Loucy (cell line): ENCODE data around the gene VWA8.

Source experiments
- H2AFZ ChIP-seq: fragments of 200-600 bp; sonication (generic); 2 replicates; pipeline ENCODE4 v1.6.0; 2016; ENCODE audit warnings: antibody characterized with exemption, mild to moderate bottlenecking, low read length, moderate library complexity
- H3F3A ChIP-seq: fragments of 200-600 bp; 2 replicates; pipeline ENCODE4 v1.6.0; 2016; ENCODE audit warnings: antibody characterized with exemption, low read depth, mild to moderate bottlenecking
- H3K27me3 ChIP-seq: fragments of 200-600 bp; sonication (generic); 2 replicates; pipeline ENCODE4 v1.6.1; 2014; ENCODE audit warnings: low read length, mild to moderate bottlenecking; ENCODE audit not compliant: insufficient read depth, poor library complexity, severe bottlenecking
- H3K36me3 ChIP-seq: fragments of 200-600 bp; sonication (generic); 2 replicates; pipeline ENCODE4 v1.6.1; 2016; ENCODE audit warnings: low read length; ENCODE audit not compliant: insufficient read depth
- H3K4me1 ChIP-seq: fragments of 200-600 bp; sonication (generic); 2 replicates; pipeline ENCODE4 v1.5.1; 2014; ENCODE audit warnings: low read length, mild to moderate bottlenecking; ENCODE audit not compliant: insufficient read depth, poor library complexity, severe bottlenecking
- H3K4me2 ChIP-seq: fragments of 200-600 bp; sonication (generic); 2 replicates; pipeline ENCODE4 v1.6.0; 2014; ENCODE audit warnings: antibody characterized with exemption, low read length, low read depth, mild to moderate bottlenecking; ENCODE audit not compliant: poor library complexity, severe bottlenecking
- H3K4me3 ChIP-seq: fragments of 200-600 bp; sonication (generic); 2 replicates; pipeline ENCODE4 v1.5.1; 2014; ENCODE audit warnings: low read length, mild to moderate bottlenecking, mixed read lengths; ENCODE audit not compliant: poor library complexity, severe bottlenecking
- H3K79me2 ChIP-seq: fragments of 200-600 bp; sonication (generic); 2 replicates; pipeline ENCODE4 v1.6.1; 2014; ENCODE audit warnings: low read length; ENCODE audit not compliant: insufficient read depth
- H3K9ac ChIP-seq: fragments of 200-600 bp; sonication (generic); 2 replicates; pipeline ENCODE4 v1.6.0; 2014; ENCODE audit warnings: mild to moderate bottlenecking, low read depth, low read length, moderate library complexity; ENCODE audit not compliant: poor library complexity, severe bottlenecking
- H3K9me2 ChIP-seq: fragments of 200-600 bp; sonication (generic); replicated peaks from 2 replicates; pipeline ENCODE4 v1.6.1; 2016; ENCODE audit warnings: low read depth, low read length, mixed read lengths
- H3K9me3 ChIP-seq: fragments of 200-600 bp; sonication (generic); 2 replicates; pipeline ENCODE4 v1.6.1; 2014; ENCODE audit warnings: mild to moderate bottlenecking, antibody characterized with exemption, low read length, low read depth; ENCODE audit not compliant: insufficient read depth
- H4K20me1 ChIP-seq: fragments of 200-600 bp; sonication (generic); 2 replicates; pipeline ENCODE4 v1.6.0; 2014; ENCODE audit warnings: antibody characterized with exemption, low read length, mild to moderate bottlenecking; ENCODE audit not compliant: insufficient read depth, poor library complexity, severe bottlenecking
- CTCF ChIP-seq: fragments of 200-600 bp; sonication (generic); conservative IDR thresholded peaks from 2 replicates; pipeline ENCODE4 v1.5.1; 2014; ENCODE audit warnings: mild to moderate bottlenecking, antibody characterized with exemption, low read length
- EZH2phosphoT487 ChIP-seq: fragments of 200-600 bp; IDR thresholded peaks from 2 replicates; pipeline ENCODE4 v1.6.1; 2018; ENCODE audit warnings: antibody characterized with exemption, mild to moderate bottlenecking, moderate library complexity, borderline replicate concordance

Gene VWA8

DNA sequence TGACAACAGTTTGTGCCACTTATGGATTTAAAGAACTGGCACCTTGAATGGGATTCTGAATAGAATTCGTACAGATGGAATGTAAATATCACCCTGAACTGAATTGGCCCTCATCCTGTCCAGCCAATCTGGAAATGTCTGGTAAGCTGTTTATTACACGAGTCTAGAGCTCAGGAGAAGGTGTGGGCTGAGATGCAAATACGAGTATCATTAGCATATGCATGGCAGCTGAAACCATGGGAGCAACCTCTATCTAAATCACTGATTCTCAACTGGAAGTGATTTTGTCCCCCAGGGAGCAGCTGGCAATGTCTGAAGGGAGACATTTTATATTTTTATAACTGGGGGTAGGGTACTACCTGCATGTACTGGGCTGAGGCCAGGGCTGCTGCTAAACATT lies 15.6 kb upstream of the VWA8 start:
- Histone ChIP-seq H3K9me3 (no peaks in the 10 kb centered on the region), H3K36me3 (no peaks in the 10 kb centered on the region), H3K9me2 (no peaks in the 10 kb centered on the region), H2AFZ (no peak overlapping the region), H3K9ac (no peak overlapping the region), H3K79me2 (no peaks in the 10 kb centered on the region), H4K20me1 (no peaks in the 10 kb centered on the region), H3K4me2 (no peak overlapping the region), H3K4me1 (peaks cover 4% of the 10 kb centered on the region), H3K27me3 (no peaks in the 10 kb centered on the region), H3K4me3 (no peak overlapping the region), H3F3A (no peaks in the 10 kb centered on the region)
- no peak for TF ChIP-seq CTCF
- TF ChIP-seq EZH2phosphoT487 = no peak

DNA sequence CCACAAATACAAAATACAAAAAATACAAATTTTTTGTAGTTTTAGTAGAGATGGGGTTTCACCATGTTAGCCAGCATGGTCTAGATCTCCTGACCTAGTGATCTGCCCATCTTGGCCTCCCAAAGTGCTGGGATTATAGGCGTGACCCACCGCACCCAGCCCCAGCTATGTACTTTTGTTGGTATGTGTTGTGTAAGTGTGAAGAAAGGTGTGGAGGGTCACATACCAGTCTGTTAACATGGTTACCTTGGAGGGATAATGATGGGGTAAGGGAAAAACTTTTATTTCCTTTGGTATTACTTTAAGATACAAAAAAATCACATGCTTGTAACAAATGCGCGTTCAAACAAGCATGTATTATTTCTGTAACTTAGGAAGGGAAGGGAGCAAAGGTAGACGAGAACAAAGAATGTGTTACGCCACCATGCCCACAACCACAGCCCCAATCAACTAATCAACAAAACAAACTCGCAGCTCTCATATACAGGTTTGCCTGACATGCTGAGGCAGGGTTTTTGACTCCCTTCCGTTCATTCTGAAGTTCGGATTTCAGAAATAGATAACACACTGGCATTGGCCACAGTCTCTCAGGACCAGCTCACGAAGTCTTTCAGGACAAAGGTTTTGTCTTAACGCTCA lies 13.5 kb upstream of the VWA8 start:
- Histone ChIP-seq H3F3A (no peaks in the 10 kb centered on the region), H3K9me3 (no peaks in the 10 kb centered on the region), H4K20me1 (no peaks in the 10 kb centered on the region), H2AFZ (no peak overlapping the region), H3K4me3 (no peak overlapping the region), H3K9me2 (no peaks in the 10 kb centered on the region), H3K4me2 (no peak overlapping the region), H3K79me2 (no peaks in the 10 kb centered on the region), H3K27me3 (no peaks in the 10 kb centered on the region), H3K36me3 (no peaks in the 10 kb centered on the region), H3K9ac (no peak overlapping the region), H3K4me1 (peaks cover 19% of the 10 kb centered on the region)
- no peak for TF ChIP-seq CTCF
- TF ChIP-seq EZH2phosphoT487 = no peak

DNA sequence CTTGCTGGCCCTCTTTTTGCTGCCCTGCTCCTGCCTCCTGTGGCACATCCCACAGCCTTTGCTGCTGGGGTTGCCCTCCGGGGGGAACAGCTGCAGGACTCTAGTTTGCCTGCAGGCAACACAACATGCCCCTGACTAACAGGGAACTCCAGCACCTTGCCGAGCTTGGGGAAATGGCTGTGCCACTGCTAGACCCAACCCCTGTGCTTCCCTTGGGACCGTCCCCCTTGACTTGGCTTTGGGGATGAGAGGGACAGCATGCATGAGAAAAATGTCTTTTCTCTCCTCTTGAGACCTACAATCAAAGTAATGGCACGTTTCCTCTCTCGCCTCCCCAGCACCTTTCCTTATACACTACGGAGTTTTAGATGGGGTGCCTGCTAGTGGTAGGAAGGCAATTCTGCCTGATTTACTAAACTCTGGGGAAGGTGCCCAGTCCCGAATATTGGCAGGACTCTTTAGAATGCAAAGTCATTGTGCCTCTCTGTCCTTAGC lies 12.4 kb upstream of the VWA8 start:
- H3K4me1 ChIP-seq = peaks cover 19% of the 10 kb centered on the region
- H3K4me3 ChIP-seq = no peak overlapping the region
- no peaks in the 10 kb centered on the region for H3K27me3 ChIP-seq
- no peaks in the 10 kb centered on the region for H3F3A ChIP-seq
- H4K20me1 ChIP-seq = no peaks in the 10 kb centered on the region
- H3K9me2 ChIP-seq = no peaks in the 10 kb centered on the region
- H3K9me3 ChIP-seq = no peaks in the 10 kb centered on the region
- H3K9ac ChIP-seq = no peak overlapping the region
- H2AFZ ChIP-seq = no peak overlapping the region
- no peaks in the 10 kb centered on the region for H3K79me2 ChIP-seq
- H3K4me2 ChIP-seq = no peak overlapping the region
- TF ChIP-seq EZH2phosphoT487 (no peak), CTCF (no peak)
- H3K36me3 ChIP-seq = no peaks in the 10 kb centered on the region
